HepG2 (cell line): Measurements from ENCODE around the gene BLOC1S1. TPM values are rescaled to one million over a fixed set of nuclear protein-coding genes. Genes with fewer than 3 reads are reported as not detected.

ENCODE experiments used
- CREBL2 ChIP-seq: sonication (generic); formaldehyde crosslinking; IDR thresholded peaks from 2 replicates; pipeline ENCODE4 v1.8.1; 2023; ENCODE audit warnings: missing genetic modification reagents, mild to moderate bottlenecking, borderline replicate concordance
- FOXA1 ChIP-seq, 2 experiments: fragments of 450-650 bp in 1 of 2; sonication (generic) in 1 of 2; formaldehyde crosslinking in 1 of 2; IDR thresholded peaks; 2 replicates each; pipeline versions ENCODE4 v1.4.0 to v1.6.1; 2016 to 2020; ENCODE audit warnings: missing genetic modification reagents in 1 of 2
- HNF4G ChIP-seq, 2 experiments: sonication (generic) in 1 of 2; formaldehyde crosslinking in 1 of 2; IDR thresholded peaks; 2 replicates each; pipeline versions ENCODE4 v1.4.0 to v1.6.1; 2011 to 2020; ENCODE audit warnings: borderline replicate concordance in 2 of 2, low read depth in 2 of 2, mild to moderate bottlenecking in 2 of 2, low read length in 1 of 2, missing genetic modification reagents in 1 of 2, moderate library complexity in 1 of 2
- KDM5A ChIP-seq: fragments of 200-600 bp; sonication (generic); IDR thresholded peaks from 2 replicates; pipeline ENCODE4 v1.7.0; 2018; ENCODE audit warnings: antibody characterized with exemption, mild to moderate bottlenecking, low read length, borderline replicate concordance
- NR1H2 ChIP-seq: sonication (generic); formaldehyde crosslinking; IDR thresholded peaks from 2 replicates; pipeline ENCODE4 v1.8.1; 2022; ENCODE audit warnings: low read depth, missing genetic modification reagents, borderline replicate concordance
- PITX1 ChIP-seq: sonication (generic); formaldehyde crosslinking; IDR thresholded peaks from 2 replicates; pipeline ENCODE4 v1.5.1; 2020; ENCODE audit warnings: mild to moderate bottlenecking, missing genetic modification reagents
- RBM39 ChIP-seq: fragments of 200-400 bp; formaldehyde crosslinking; IDR thresholded peaks from one replicate; pipeline ENCODE4 v1.6.1; 2018; ENCODE audit warnings: antibody characterized with exemption, mild to moderate bottlenecking, low read depth, low read length; ENCODE audit not compliant: poor library complexity, severe bottlenecking
- SMC3 ChIP-seq: IDR thresholded peaks from 2 replicates; pipeline ENCODE4 v1.6.1; 2011; ENCODE audit warnings: low read length, improper control_type of control experiment
- SMYD3 ChIP-seq: sonication (generic); formaldehyde crosslinking; IDR thresholded peaks from 2 replicates; pipeline ENCODE4 v1.8.1; 2023; ENCODE audit warnings: mild to moderate bottlenecking, missing genetic modification reagents
- TCF7 ChIP-seq: sonication (generic); IDR thresholded peaks from 2 replicates; pipeline ENCODE4 v1.6.1; 2016; ENCODE audit warnings: antibody characterized with exemption, low read depth
- ZNF207 ChIP-seq: fragments of 450-650 bp; IDR thresholded peaks from 2 replicates; pipeline ENCODE4 v1.6.1; 2016; ENCODE audit warnings: antibody characterized with exemption, borderline replicate concordance
- ZNF331 ChIP-seq: sonication (generic); formaldehyde crosslinking; IDR thresholded peaks from 2 replicates; pipeline ENCODE4 v1.4.0; 2020; ENCODE audit warnings: missing genetic modification reagents
- ZNF761 ChIP-seq: sonication (generic); formaldehyde crosslinking; conservative IDR thresholded peaks from 2 replicates; pipeline ENCODE4 v1.4.0; 2020; ENCODE audit warnings: mild to moderate bottlenecking, missing genetic modification reagents
- ZNF790 ChIP-seq: sonication (generic); formaldehyde crosslinking; IDR thresholded peaks from 2 replicates; pipeline ENCODE4 v1.8.0; 2022; ENCODE audit warnings: missing genetic modification reagents, mild to moderate bottlenecking, borderline replicate concordance
- ZSCAN20 ChIP-seq: sonication (generic); formaldehyde crosslinking; IDR thresholded peaks from 2 replicates; pipeline ENCODE4 v1.4.0; 2020; ENCODE audit warnings: missing genetic modification reagents, mild to moderate bottlenecking, borderline replicate concordance
- ZSCAN30 ChIP-seq: sonication (generic); formaldehyde crosslinking; IDR thresholded peaks from 2 replicates; pipeline ENCODE4 v1.5.0; 2020; ENCODE audit warnings: mild to moderate bottlenecking, missing genetic modification reagents
- polyA plus RNA-seq, 8 experiments: library from polyadenylated mRNA; depleted of rRNA in 3 of 8; stranded (reverse) in 7 of 8; unstranded in 1 of 8; fragments of >200 nt; fragmentation: Illumina TruSeq in 4 of 8; extraction: Trizol in 4 of 8; gene quantifications; 2 replicates each; pipeline versions ENCODE4 v1.2.1 to v1.2.3, GENCODE V29; 2011 to 2016; ENCODE audit warnings: low read depth in 4 of 8, missing spikeins in 1 of 8, mixed read lengths in 1 of 8; ENCODE audit not compliant: insufficient read depth in 1 of 8
- total RNA-seq, 5 experiments: library from RNA; depleted of rRNA; stranded (reverse); fragments of >200 nt; fragmentation: Illumina TruSeq; extraction: Trizol; gene quantifications; 2 replicates each; pipeline ENCODE4 v1.2.3, GENCODE V29; 2016; ENCODE audit warnings: low read depth in 1 of 5
- TF ChIP-seq, protein P1 (sequence below): IDR thresholded peaks from 2 replicates; pipeline ENCODE4 v1.6.1; 2016; ENCODE audit warnings: missing biosample characterization, missing genetic modification reagents, low read depth
- TF ChIP-seq, protein P2 (sequence below): sonication (generic); formaldehyde crosslinking; IDR thresholded peaks from 2 replicates; pipeline ENCODE4 v1.4.0; 2020; ENCODE audit warnings: missing genetic modification reagents
- TF ChIP-seq, protein P3 (sequence below): IDR thresholded peaks from 2 replicates; pipeline ENCODE4 v1.6.1; 2016; ENCODE audit warnings: missing compliant biosample characterization, missing genetic modification reagents, borderline replicate concordance
- TF ChIP-seq, protein P4 (sequence below): sonication (generic); formaldehyde crosslinking; IDR thresholded peaks from 2 replicates; pipeline ENCODE4 v1.8.1; 2022; ENCODE audit warnings: low read depth, mild to moderate bottlenecking, missing genetic modification reagents

Gene BLOC1S1
- total and polyA plus RNA-seq, 2 of the 13 experiments (the other 11 are each of a cell fraction or from before 2014, with no cell fraction given): 55.1 to 95.3 TPM

GRCh38 chr12:55728939-55729818 is 13.3 kb downstream of the BLOC1S1 start, which contains the start of gene CD63 (continued):
- TF ChIP-seq NR1H2 (CRISPR knock-in tag) (no peak), KDM5A (no peak), ZSCAN20 (CRISPR knock-in tag) (no peak; the same call in 1 of the 2 replicates), RBM39 (no peak), PITX1 (CRISPR knock-in tag) (no peak), SMC3 (no peak), HNF4G (IDR thresholded peaks at IDR 0.05; ENCODE audit: borderline replicate concordance, low read depth, low read length) (0 out of 2 replicates have a peak, but pooled peaks have one; percentile 9), HNF4G (CRISPR knock-in tag; IDR thresholded peaks at IDR 0.05; ENCODE audit: borderline replicate concordance, low read depth) (no peak), ZNF331 (CRISPR knock-in tag) (peak; percentile 34; the same call in 1 of the 2 replicates), ZNF207 (no peak), SMYD3 (CRISPR knock-in tag) (no peak), TCF7 (no peak), ZNF790 (CRISPR knock-in tag) (peak; percentile 34; the same call in 1 of the 2 replicates), ZSCAN30 (no peak), FOXA1 (IDR thresholded peaks at IDR 0.05) (no peak), FOXA1 (CRISPR knock-in tag; IDR thresholded peaks at IDR 0.05) (no peak), ZNF761 (CRISPR knock-in tag) (no peak), CREBL2 (CRISPR knock-in tag) (no peak)
- TF ChIP-seq, protein P1, sequence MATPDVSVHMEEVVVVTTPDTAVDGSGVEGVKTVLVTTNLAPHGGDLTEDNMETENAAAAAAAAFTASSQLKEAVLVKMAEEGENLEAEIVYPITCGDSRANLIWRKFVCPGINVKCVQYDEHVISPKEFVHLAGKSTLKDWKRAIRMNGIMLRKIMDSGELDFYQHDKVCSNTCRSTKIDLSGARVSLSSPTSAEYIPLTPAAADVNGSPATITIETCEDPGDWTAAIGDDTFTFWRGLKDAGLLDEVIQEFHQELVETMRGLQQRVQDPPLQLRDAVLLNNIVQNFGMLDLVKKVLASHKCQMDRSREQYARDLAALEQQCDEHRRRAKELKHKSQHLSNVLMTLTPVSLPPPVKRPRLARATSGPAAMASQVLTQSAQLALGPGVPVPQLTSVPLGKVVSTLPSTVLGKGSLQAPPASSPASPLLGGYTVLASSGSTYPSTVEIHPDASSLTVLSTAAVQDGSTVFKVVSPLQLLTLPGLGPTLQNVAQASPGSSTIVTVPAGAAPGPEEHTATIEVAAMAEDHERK: no peak
- TF ChIP-seq, protein P2, sequence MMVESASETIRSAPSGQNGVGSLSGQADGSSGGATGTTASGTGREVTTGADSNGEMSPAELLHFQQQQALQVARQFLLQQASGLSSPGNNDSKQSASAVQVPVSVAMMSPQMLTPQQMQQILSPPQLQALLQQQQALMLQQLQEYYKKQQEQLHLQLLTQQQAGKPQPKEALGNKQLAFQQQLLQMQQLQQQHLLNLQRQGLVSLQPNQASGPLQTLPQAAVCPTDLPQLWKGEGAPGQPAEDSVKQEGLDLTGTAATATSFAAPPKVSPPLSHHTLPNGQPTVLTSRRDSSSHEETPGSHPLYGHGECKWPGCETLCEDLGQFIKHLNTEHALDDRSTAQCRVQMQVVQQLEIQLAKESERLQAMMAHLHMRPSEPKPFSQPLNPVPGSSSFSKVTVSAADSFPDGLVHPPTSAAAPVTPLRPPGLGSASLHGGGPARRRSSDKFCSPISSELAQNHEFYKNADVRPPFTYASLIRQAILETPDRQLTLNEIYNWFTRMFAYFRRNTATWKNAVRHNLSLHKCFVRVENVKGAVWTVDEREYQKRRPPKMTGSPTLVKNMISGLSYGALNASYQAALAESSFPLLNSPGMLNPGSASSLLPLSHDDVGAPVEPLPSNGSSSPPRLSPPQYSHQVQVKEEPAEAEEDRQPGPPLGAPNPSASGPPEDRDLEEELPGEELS: no peak; the same call in 1 of the 2 replicates
- TF ChIP-seq, protein P3, sequence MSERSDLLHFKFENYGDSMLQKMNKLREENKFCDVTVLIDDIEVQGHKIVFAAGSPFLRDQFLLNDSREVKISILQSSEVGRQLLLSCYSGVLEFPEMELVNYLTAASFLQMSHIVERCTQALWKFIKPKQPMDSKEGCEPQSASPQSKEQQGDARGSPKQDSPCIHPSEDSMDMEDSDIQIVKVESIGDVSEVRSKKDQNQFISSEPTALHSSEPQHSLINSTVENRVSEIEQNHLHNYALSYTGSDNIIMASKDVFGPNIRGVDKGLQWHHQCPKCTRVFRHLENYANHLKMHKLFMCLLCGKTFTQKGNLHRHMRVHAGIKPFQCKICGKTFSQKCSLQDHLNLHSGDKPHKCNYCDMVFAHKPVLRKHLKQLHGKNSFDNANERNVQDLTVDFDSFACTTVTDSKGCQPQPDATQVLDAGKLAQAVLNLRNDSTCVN (CRISPR knock-in tag): no peak
- TF ChIP-seq, protein P4, sequence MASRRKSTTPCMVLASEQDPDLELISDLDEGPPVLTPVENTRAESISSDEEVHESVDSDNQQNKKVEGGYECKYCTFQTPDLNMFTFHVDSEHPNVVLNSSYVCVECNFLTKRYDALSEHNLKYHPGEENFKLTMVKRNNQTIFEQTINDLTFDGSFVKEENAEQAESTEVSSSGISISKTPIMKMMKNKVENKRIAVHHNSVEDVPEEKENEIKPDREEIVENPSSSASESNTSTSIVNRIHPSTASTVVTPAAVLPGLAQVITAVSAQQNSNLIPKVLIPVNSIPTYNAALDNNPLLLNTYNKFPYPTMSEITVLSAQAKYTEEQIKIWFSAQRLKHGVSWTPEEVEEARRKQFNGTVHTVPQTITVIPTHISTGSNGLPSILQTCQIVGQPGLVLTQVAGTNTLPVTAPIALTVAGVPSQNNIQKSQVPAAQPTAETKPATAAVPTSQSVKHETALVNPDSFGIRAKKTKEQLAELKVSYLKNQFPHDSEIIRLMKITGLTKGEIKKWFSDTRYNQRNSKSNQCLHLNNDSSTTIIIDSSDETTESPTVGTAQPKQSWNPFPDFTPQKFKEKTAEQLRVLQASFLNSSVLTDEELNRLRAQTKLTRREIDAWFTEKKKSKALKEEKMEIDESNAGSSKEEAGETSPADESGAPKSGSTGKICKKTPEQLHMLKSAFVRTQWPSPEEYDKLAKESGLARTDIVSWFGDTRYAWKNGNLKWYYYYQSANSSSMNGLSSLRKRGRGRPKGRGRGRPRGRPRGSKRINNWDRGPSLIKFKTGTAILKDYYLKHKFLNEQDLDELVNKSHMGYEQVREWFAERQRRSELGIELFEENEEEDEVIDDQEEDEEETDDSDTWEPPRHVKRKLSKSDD (CRISPR knock-in tag): no peak
